ENCODE data around the gene ZNF717.
"Not testable (repeated sequence)": the region's sequence is repeated elsewhere in the genome, so short reads cannot be mapped to it uniquely, and the experiment has no call there.

Gene ZNF717

DNA sequence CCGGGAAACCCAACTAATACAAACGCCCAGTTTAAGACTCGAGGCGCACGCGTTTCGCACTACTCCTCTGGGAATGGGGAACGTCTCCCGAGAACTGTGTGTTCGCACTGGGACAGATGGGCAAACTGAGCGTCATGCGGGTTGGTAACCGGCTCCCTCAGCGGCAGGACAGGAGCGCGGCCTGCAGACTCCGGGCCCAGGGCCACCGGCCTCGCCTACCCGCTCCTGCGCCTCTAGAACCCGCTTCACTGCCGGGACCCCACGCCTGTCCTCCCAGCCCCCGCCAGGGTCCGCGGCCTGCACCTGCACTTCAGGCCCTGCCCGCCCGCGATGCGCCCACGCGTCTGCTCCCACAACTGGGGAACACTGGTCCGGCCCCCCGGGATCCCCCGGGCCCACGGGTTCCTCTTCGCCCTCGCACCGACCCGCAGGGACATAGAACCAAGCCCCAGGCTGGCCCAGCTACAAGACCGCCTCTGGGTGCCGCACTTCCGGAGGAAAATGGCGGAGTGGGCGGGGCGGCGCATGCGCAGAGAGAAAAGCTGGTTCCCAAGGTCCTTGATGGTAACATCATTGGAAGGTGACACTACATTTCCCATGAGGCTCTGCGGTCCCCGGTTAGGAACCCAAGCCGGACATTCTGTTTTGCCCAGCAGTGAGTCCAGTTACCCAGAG is at the start of gene ZNF717:
Gene ZNF717, minus strand, starts transcription at position 469 of the 675 bp plus-strand sequence. CDS start 2,187 bp downstream, outside the sequence.
- DNase-seq, result peak; percentile 87

DNA sequence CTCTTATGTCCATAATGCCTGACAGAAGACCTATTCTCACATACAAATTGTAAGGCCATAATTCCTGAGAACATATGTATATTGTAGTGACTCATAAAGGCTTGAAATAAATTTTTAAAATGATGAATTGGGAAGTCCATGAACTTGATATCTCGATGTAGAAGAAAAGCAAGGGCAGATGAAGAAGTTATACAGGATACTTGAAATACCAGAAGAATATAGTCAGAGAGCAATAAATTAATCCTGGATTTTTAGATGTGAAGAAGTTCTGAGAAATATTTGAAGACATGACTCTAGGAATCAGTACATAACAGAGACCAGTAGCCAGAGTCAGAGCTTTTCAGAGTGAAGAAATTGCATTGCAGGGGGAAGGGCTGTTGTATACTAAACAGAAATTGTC is 45.7 kb upstream of the ZNF717 start:
- not testable (repeated sequence) for DNase-seq

DNA sequence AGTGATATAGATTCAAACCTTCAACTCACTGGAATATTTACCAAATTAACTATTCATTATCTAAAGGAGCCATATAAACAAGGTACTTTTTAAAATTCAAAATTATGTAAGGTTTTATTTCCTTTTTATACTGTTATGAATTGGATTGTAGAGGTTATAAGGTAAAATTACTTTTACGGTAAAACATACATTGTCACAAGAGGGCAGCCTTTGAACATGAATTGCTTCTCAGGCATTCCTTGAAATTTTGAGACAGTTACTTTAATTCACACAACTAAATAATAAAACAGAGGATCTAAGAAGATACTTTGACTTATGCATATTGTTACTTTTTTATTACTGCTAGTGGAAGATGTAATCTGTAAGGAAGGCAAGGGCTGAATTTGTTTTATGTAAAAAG is 32.7 kb upstream of the ZNF717 start:
- not testable (repeated sequence) for DNase-seq

DNA sequence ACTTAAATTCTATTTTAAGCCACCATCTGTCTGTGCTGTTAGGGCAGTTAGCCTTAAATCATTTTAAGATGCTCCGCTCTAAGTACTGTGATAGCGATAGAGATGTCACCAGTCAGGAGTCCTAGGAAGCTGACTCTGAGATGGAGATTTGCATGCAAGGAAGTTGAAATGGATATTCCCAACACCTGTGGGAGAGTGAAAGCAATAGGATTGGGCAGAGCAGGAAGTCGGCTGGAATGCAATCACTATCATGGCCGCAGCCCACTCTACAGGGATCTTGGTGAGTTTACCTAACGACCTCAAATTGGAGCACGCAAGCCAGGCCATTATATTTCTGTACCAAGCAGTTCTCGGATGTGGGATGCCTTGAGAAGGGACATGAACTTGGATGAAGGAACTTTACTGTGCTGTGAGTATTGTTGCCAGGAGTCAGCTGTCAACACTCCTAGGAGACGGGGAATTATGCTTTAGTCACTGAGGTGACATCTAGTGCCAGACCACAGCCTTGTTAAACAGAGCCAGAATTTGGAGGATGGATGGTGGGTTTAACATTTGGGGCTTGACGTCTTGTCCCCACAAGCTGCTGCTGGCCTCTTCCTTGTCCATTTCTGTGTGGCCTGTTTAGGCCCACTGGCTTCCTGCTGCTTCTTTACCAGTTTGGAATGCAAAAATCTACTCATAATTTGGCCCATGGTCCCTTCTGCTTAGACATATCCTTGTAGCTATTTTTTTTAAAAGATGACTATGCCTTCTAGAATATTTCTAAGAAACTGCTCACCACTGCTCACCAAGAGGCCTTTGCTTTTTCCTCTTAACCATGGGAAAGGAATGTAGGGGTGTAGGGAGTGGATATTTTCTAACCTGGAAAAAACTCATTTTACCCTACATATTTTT is 31.2 kb upstream of the ZNF717 start:
- DNase-seq, result not testable (repeated sequence)

DNA sequence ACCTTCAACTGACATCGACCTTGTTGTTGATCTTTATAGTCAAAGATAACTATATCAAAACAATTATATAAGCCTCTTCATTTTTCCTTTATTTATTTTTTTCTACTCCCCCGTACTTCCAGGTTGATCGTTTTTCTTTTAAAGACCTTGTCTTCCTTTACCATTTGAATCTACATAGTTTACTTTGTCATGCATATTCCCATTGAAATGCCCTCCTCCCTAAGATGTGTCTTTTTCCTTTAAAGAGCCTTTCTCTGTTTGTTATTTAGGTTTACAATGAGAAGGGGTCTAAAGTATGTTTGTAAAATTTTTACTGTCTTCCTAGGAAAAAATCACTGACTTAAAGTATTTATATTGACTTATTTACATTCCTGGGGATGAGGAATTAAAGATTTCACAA is 29.4 kb upstream of the ZNF717 start:
- DNase-seq, result no peak

DNA sequence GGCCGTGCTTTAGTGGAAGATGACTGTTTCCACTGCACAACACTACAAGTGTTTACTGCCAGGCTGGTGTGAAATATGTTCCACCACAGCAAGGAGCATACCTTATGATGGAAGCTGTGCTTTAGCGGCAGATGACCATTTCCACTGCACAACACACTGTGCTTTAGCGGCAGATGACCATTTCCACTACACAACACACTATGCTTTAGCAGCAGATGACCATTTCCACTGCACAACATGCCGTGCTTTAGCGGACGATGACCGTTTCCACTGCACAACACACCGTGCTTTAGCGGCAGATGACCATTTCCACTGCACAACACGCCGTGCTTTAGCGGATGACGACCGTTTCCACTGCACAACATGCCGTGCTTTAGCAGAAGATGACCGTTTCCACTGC is 2.8 kb downstream of the ZNF717 start:
- DNase-seq, result no peak

DNA sequence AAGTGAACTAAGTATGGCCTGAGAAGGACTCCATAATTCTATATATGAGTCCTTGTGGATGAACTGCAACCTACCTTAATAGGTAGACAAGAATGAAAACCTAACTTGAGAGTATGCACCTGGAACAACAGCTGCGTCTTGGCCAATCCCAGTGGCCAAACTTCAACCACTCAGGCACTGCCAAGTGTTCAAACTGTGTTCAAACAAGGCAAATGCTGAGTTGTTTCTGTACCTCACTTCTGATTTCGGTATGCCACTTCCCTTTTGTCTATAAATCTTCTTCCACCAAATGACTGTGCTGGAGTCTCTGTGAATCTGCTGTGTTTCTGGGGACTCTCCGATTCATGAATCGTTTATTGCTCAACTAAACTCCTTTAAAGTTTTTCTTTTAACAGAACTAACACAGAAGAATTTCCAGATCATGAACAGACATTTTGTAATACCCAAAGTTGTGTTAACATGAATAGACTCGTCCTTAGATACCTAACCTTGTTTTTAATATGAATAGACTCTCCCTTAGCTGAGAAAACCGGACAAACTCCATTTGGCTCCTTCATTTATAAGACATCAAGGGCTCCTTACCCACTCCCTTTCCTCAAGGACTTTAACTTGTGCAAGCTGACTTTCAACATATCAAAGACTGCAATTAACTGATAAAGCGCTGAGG is 4.1 kb downstream of the ZNF717 start:
- no peak for DNase-seq

DNA sequence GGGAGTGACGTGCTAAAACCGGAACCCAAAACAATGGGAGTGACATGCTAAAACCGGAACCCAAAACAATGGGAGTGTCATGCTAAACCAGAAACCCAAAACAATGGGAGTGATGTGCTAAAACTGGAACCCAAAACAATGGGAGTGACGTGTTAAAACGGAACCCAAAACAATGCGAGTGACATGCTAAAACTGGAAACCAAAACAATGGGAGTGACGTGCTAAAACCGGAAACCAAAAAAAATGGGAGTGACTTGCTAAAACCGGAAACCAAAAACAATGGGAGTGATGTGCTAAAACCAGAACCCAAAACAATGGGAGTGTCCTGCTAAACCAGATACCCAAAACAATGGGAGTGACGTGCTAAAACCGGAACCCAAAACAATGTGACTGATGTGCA is 7.6 kb downstream of the ZNF717 start:
- not testable (repeated sequence) for DNase-seq

DNA sequence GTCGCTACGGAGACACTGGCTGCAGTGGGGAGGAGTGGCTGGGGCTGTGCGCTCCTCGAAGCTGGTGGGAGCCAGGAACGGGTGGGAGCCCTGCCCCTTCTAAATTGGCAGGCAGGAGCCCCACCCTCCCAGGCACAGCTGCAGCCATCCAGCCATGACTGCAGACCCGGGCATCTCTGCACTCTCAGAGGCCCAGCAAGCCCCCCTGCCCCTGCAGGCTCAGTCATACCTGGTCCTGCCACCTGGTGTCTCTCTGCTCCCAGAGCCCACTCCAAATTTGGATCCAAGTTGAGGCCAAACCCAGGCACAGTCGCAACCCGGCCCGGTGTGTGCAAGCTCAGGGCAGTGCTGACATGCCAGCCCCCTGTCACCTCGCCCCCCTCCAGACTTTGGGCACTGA is 13.7 kb downstream of the ZNF717 start:
- DNase-seq, result not testable (repeated sequence)

DNA sequence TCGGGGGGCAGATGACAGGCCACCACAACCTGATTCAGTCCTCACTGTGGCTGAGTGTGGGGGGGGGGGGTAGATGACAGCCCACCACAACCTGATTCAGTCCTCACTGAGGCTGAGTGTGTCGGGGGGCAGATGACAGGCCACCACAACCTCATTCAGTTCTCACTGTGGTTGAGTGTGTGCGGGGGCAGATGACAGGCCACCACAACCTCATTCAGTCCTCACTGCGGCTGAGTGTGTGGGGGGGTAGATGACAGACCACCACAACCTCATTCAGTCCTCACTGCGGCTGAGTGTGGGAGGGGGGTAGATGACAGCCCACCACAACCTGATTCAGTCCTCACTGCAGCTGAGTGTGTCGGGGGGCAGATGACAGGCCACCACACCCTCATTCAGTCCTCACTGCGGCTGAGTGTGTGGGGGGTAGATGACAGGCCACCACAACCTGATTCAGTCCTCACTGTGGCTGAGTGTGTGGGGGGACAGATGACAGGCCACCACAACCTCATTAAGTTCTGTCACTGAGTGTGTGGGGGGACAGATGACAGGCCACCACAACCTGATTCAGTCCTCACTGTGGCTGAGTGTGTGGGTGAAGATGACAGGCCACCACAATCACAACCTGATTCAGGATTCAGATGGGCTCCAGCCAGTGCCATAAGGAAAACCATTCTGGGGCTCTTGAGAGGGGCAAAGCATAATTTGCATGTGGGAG is 16.9 kb downstream of the ZNF717 start:
- no peak for DNase-seq

DNA sequence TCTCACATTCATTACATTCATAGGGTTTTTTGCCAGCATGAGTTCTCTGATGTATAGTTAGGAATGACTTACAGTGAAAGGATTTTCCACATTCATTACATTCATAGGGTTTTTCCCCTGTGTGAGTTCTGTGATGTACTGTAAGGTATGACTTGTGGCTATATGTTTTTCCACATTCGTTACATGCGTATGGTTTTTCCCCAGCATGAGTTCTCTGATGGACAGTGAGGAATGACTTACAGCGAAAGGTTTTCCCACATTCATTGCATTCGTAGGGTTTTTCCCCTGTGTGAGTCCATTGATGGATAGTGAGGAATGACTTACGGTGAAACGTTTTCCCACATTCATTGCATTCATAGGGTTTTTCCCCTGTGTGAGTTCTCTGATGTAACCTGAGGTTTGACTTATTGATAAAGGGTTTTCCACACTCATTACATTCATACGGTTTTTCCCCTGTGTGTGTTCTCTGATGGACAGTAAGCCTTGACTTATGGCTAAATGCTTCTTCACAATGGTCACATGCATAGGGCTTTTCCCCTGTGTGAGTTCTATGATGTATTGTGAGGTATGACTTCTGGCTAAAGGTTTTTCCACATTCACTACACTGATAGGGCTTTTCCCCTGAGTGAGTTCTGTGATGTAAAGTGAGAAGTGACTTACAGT is 47.4 kb downstream of the ZNF717 start:
- DNase-seq, result no peak

DNA sequence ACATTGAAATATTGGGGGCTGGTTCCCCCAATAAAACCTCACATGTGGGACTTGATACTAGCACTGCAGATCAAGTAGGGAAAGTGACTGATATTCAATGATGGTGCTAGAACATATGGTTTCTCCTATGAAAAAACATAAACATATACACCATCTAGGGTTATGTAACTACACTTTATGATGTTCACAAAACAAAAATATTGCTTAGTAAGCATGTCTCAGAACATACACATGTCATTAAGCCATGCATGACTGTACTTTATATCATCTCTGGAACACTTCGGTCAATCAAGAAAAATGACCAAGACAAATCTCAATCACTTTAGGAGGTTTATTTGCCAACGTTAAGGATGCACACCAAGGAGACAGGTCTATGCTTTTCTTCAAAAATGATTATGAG is 57.4 kb downstream of the ZNF717 start:
- DNase-seq, result no peak

DNA sequence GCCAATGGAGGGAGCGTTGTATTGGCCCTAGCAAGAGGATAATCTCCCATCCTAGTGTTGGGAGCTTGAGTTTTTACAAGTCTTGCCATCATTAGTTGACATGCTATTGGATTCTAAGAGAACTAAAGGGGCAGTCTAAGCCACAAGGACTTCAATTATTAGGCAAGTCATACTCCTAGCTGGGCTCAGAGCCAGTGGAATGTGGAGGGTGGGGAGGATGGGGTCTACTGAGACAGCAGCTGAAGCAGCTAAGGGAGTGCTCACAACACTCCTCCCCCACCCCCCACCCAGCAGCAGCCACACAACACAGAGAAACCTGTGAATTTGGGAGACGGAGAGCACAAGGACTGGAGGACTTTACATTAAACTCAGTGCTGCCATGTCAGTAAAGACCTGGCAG is 93.3 kb downstream of the ZNF717 start:
- no peak for DNase-seq

DNA sequence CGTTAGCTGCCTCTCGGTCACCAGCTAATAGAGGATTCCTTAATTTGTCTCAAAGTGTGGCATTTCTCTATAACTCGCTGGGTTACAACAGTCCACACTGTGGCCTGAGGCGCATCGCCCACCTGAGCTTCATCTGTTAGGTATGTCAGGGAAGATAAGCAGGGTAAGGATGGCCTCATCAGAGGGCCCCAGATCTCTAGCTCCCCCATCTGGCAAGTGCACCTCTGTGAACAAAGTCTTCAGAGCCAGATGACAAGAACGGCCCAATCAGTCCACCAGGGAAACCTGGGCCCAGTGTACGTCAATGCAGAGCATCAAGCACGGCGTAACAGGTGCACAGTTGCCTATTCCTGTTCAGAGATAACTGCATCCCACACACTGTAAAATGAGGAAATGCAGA is 98.0 kb downstream of the ZNF717 start:
- DNase-seq, result no peak

Data from CD4-positive, alpha-beta T cell treated with Interleukin-6 for 4 hours (primary cell).